Parathyroid adenoma (tissue), 2 donors: ENCODE data around the gene DAPK1.

Experiments used
- H2AFZ ChIP-seq: fragments of 300-600 bp; sonication (generic); one replicate; pipeline ENCODE4 v1.7.0; 2017; ENCODE audit warnings: antibody characterized with exemption, mild to moderate bottlenecking
- H3K27ac ChIP-seq: fragments of 300-600 bp; sonication (generic); one replicate; pipeline ENCODE4 v1.7.0; 2017
- H3K27me3 ChIP-seq: fragments of 300-600 bp; sonication (generic); one replicate; pipeline ENCODE4 v1.7.0; 2017; ENCODE audit warnings: low read length; ENCODE audit not compliant: control insufficient read depth, insufficient read depth
- H3K36me3 ChIP-seq: fragments of 300-600 bp; sonication (generic); one replicate; pipeline ENCODE4 v1.7.0; 2017; ENCODE audit warnings: low read length; ENCODE audit not compliant: control insufficient read depth, insufficient read depth
- H3K4me1 ChIP-seq: fragments of 300-600 bp; sonication (generic); one replicate; pipeline ENCODE4 v1.7.0; 2017; ENCODE audit warnings: control low read depth
- H3K4me2 ChIP-seq: fragments of 300-600 bp; sonication (generic); one replicate; pipeline ENCODE4 v1.7.0; 2017; ENCODE audit warnings: low read length
- H3K4me3 ChIP-seq: fragments of 300-600 bp; sonication (generic); one replicate; pipeline ENCODE4 v1.7.0; 2017; ENCODE audit warnings: low read depth, low read length
- H3K79me2 ChIP-seq: fragments of 300-600 bp; sonication (generic); one replicate; pipeline ENCODE4 v1.7.0; 2017; ENCODE audit warnings: control low read depth
- H3K9ac ChIP-seq: fragments of 300-600 bp; sonication (generic); one replicate; pipeline ENCODE4 v1.7.0; 2017; ENCODE audit warnings: mild to moderate bottlenecking
- H3K9me3 ChIP-seq: fragments of 300-600 bp; sonication (generic); one replicate; pipeline ENCODE4 v1.7.0; 2017; ENCODE audit warnings: low read length; ENCODE audit not compliant: control insufficient read depth
- CTCF ChIP-seq: fragments of 300-600 bp; sonication (generic); IDR thresholded peaks from one replicate; pipeline ENCODE4 v1.7.0; 2017; ENCODE audit warnings: antibody characterized with exemption, mild to moderate bottlenecking
- donor health status: primary hyperparathyroidism.

DAPK1 gene

GRCh38 chr9:87602933-87603643, 105.4 kb downstream of the DAPK1 start:
- Histone ChIP-seq H3K36me3 (no peaks in the 10 kb centered on the region), H3K4me1 (no peaks in the 10 kb centered on the region), H3K9ac (no peak overlapping the region), H3K79me2 (no peaks in the 10 kb centered on the region), H3K9me3 (no peaks in the 10 kb centered on the region), H3K4me2 (no peak overlapping the region), H3K27me3 (no peaks in the 10 kb centered on the region), H2AFZ (no peak overlapping the region), H3K4me3 (no peak overlapping the region), H3K27ac (no peak overlapping the region)
- TF ChIP-seq CTCF, result no peak

DNA sequence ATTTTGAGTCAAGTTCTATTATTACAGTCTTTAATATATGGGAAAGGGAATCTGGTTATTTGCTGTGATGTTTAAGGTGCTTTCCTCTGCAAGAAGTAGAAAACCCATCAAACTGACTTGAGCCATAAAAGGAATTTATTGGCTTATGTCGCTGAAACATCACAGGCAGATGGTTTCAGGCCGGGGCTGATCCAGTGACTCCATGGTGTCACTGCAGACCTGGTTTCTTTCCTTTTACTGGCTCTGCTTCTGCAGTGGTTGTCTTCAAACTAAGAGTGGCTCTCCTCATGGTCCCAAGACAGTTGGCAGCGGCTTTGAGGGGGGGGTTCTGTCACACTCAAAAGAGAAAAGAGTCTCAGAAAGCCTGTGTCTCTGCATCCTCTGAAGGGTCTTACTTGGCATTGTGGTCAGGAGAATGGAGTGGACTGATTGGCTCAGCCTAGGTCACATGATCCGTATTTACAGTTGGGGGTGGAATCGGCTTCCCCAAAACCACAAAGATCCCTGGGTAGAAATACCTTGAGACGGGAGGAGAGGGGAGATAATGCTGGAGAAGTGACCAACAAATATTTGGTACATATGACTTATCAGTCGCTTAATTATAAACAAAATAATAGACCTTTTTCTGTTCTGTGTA, 106.3 kb downstream of the DAPK1 start:
- Histone ChIP-seq H3K4me1 (no peaks in the 10 kb centered on the region), H3K27me3 (no peaks in the 10 kb centered on the region), H3K9me3 (no peaks in the 10 kb centered on the region), H3K9ac (no peak overlapping the region), H3K4me3 (no peak overlapping the region), H2AFZ (no peak overlapping the region), H3K4me2 (no peak overlapping the region), H3K36me3 (no peaks in the 10 kb centered on the region), H3K27ac (no peak overlapping the region), H3K79me2 (no peaks in the 10 kb centered on the region)
- TF ChIP-seq CTCF, result no peak

- H3K27ac ChIP-seq, result no peak overlapping the region
- no peak overlapping the region for H3K4me3 ChIP-seq
- H3K4me2 ChIP-seq, result no peak overlapping the region
- H3K4me1 ChIP-seq, result no peaks in the 10 kb centered on the region
- no peak overlapping the region for H2AFZ ChIP-seq
- H3K9ac ChIP-seq, result no peak overlapping the region
- H3K36me3 ChIP-seq, result no peaks in the 10 kb centered on the region
- no peaks in the 10 kb centered on the region for H3K27me3 ChIP-seq
- no peak for TF ChIP-seq CTCF
- no peaks in the 10 kb centered on the region for H3K79me2 ChIP-seq
- no peaks in the 10 kb centered on the region for H3K9me3 ChIP-seq
Observed at GRCh38 chr9:87604886-87605588, 107.4 kb downstream of the DAPK1 start.

DNA sequence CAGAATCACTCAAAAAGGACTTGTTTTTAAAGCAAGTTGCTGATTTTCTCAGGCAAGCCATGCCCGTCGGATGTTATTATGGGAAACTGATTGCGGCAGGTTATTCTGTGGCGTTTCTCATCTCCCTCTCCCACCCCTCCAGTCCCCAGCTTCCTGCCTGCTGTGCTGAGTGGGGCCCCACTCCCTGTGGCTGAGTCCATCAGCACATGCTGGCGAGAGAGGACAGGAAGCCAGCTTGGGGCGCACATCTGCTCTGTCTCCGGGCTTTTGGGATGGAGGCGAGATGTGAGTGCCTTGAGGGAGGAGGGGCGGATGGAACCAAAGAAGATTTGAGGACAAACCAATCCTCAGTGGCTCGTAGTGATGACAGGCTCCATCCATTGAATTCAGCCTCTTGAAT, 108.0 kb downstream of the DAPK1 start:
- Histone ChIP-seq H3K9ac (no peak overlapping the region), H3K79me2 (no peaks in the 10 kb centered on the region), H3K9me3 (no peaks in the 10 kb centered on the region), H3K4me3 (no peak overlapping the region), H2AFZ (no peak overlapping the region), H3K36me3 (no peaks in the 10 kb centered on the region), H3K4me1 (no peaks in the 10 kb centered on the region), H3K27me3 (no peaks in the 10 kb centered on the region), H3K4me2 (no peak overlapping the region), H3K27ac (no peak overlapping the region)
- no peak for TF ChIP-seq CTCF
